HG02870 (cell line): ENCODE results near the gene NGEF.

Experiments used
- ATAC-seq: cut with Tn5 transposase; IDR thresholded peaks from one replicate; pipeline ENCODE4 v1.9.1; 2021; ENCODE audit warnings: mild to moderate bottlenecking, moderate library complexity; ENCODE audit not compliant: unreplicated experiment

Gene NGEF

GRCh38 chr2:232973796-232974195, 39.3 kb downstream of the NGEF start:
- no peak for ATAC-seq

- ATAC-seq = no peak
Measured at GRCh38 chr2:232973011-232973735, 39.9 kb downstream of the NGEF start.

GRCh38 chr2:232971744-232972143, 41.3 kb downstream of the NGEF start:
- no peak for ATAC-seq

- no peak for ATAC-seq
Measured at GRCh38 chr2:232970051-232970450, 43.0 kb downstream of the NGEF start.

GRCh38 chr2:232967474-232967873, 45.6 kb downstream of the NGEF start:
- ATAC-seq = no peak

GRCh38 chr2:232966122-232966521, 46.9 kb downstream of the NGEF start:
- ATAC-seq = no peak

GRCh38 chr2:232963913-232964312, 49.1 kb downstream of the NGEF start:
- ATAC-seq = no peak

- no peak for ATAC-seq
Measured at GRCh38 chr2:232960862-232961261, 52.2 kb downstream of the NGEF start.

- ATAC-seq = no peak
Measured at GRCh38 chr2:232959139-232959538, 53.9 kb downstream of the NGEF start.

GRCh38 chr2:232957657-232958090, 55.4 kb downstream of the NGEF start:
- no peak for ATAC-seq

- no peak for ATAC-seq
Measured at GRCh38 chr2:232955856-232956255, 57.2 kb downstream of the NGEF start.

GRCh38 chr2:232954691-232955090, 58.4 kb downstream of the NGEF start:
- ATAC-seq = no peak

GRCh38 chr2:232951891-232952290, 61.2 kb downstream of the NGEF start:
- no peak for ATAC-seq

- ATAC-seq = no peak
Measured at GRCh38 chr2:232951181-232951580, 61.9 kb downstream of the NGEF start.

- no peak for ATAC-seq
Measured at GRCh38 chr2:232950751-232951150, 62.3 kb downstream of the NGEF start.

- no peak for ATAC-seq
Measured at GRCh38 chr2:232949016-232949415, 64.0 kb downstream of the NGEF start.

GRCh38 chr2:232942831-232943230, 70.2 kb downstream of the NGEF start:
- no peak for ATAC-seq

- ATAC-seq = no peak
Measured at GRCh38 chr2:232941912-232942594, 71.0 kb downstream of the NGEF start.

- no peak for ATAC-seq
Measured at GRCh38 chr2:232941400-232941799, 71.7 kb downstream of the NGEF start.

GRCh38 chr2:232940724-232941123, 72.3 kb downstream of the NGEF start:
- no peak for ATAC-seq

- ATAC-seq = no peak
Measured at GRCh38 chr2:232937278-232937906, 75.7 kb downstream of the NGEF start.

- no peak for ATAC-seq
Measured at GRCh38 chr2:232931636-232932035, 81.4 kb downstream of the NGEF start.
